ENCODE measurements around the gene SMR3B. TPM values are rescaled to one million over a fixed set of nuclear protein-coding genes. Genes with fewer than 3 reads are reported as not detected.

The SMR3B gene
- total and polyA plus RNA-seq, 2 experiments from 2014 or later: not detected

GRCh38 chr4:70392057-70392776 lies 9.3 kb downstream of the SMR3B start:
- no peak overlapping the region for H3K4me2 ChIP-seq
- H3K4me3 ChIP-seq: no peak overlapping the region
- no peaks in the 10 kb centered on the region for H3K27me3 ChIP-seq
- no peaks in the 10 kb centered on the region for H4K20me1 ChIP-seq (ENCODE audit: insufficient read depth, poor library complexity, severe bottlenecking)
- 74% methylated on average over 2 of the region's 2 CpGs for WGBS (ENCODE audit: low lambda C conversion rate, missing lambda C conversion rate)
- no peak overlapping the region for H3K27ac ChIP-seq
- H3K9me2 ChIP-seq (replicated peaks; ENCODE audit: insufficient read depth): no peaks in the 10 kb centered on the region
- no peak overlapping the region for H2AFZ ChIP-seq
- TF ChIP-seq EZH2 (IDR thresholded peaks at IDR 0.05; ENCODE audit: borderline replicate concordance) (no peak), CTCF (IDR thresholded peaks at IDR 0.05; ENCODE audit: poor library complexity) (no peak), EZH2phosphoT487 (IDR thresholded peaks at IDR 0.05; ENCODE audit: low read depth, severe bottlenecking, unreplicated experiment) (no peak)
- DNase-seq (ENCODE audit: low spot score): no peak
- H3K79me2 ChIP-seq: no peaks in the 10 kb centered on the region
- no peaks in the 10 kb centered on the region for H3K4me1 ChIP-seq (ENCODE audit: insufficient read depth)
- H3K9me3 ChIP-seq (ENCODE audit: low read depth): no peaks in the 10 kb centered on the region
- no peaks in the 10 kb centered on the region for H3K36me3 ChIP-seq (replicated peaks; ENCODE audit: insufficient read depth, low read depth)

- TF ChIP-seq CTCF (IDR thresholded peaks at IDR 0.05; ENCODE audit: poor library complexity) (no peak), EZH2 (IDR thresholded peaks at IDR 0.05; ENCODE audit: borderline replicate concordance) (no peak), EZH2phosphoT487 (IDR thresholded peaks at IDR 0.05; ENCODE audit: low read depth, severe bottlenecking, unreplicated experiment) (no peak)
- Histone ChIP-seq H3K4me2 (no peak within 1 kb of the TSS), H3K4me3 (no peak within 1 kb of the TSS), H3K27me3 (no peaks in the 10 kb centered on the region), H3K27ac (no peak within 1 kb of the TSS), H3K9me3 (ENCODE audit: low read depth) (no peaks in the 10 kb centered on the region), H2AFZ (no peak within 1 kb of the TSS), H3K4me1 (ENCODE audit: insufficient read depth) (no peaks in the 10 kb centered on the region), H3K79me2 (no peaks in the 10 kb centered on the region), H3K36me3 (replicated peaks; ENCODE audit: insufficient read depth, low read depth) (no peaks in the 10 kb centered on the region), H3K9me2 (replicated peaks; ENCODE audit: insufficient read depth) (no peaks in the 10 kb centered on the region), H4K20me1 (ENCODE audit: insufficient read depth, poor library complexity, severe bottlenecking) (no peaks in the 10 kb centered on the region)
- no peak for DNase-seq (ENCODE audit: low spot score)
Measured at GRCh38 chr4:70397580-70397979, 14.6 kb downstream of the SMR3B start, which contains the start of gene OPRPN. Gene OPRPN, plus strand, starts transcription at chr4:70397940. Its CDS starts 1,346 bp downstream, at chr4:70399286.

GRCh38 chr4:70399319-70399718 lies 16.4 kb downstream of the SMR3B start:
- Histone ChIP-seq H3K4me3 (no peak overlapping the region), H3K79me2 (no peaks in the 10 kb centered on the region), H3K9me3 (ENCODE audit: low read depth) (no peaks in the 10 kb centered on the region), H3K4me2 (no peak overlapping the region), H3K4me1 (ENCODE audit: insufficient read depth) (no peaks in the 10 kb centered on the region), H2AFZ (no peak overlapping the region), H3K27ac (no peak overlapping the region), H3K9me2 (replicated peaks; ENCODE audit: insufficient read depth) (no peaks in the 10 kb centered on the region), H3K36me3 (replicated peaks; ENCODE audit: insufficient read depth, low read depth) (no peaks in the 10 kb centered on the region), H4K20me1 (ENCODE audit: insufficient read depth, poor library complexity, severe bottlenecking) (no peaks in the 10 kb centered on the region), H3K27me3 (no peaks in the 10 kb centered on the region)
- no peak for DNase-seq (ENCODE audit: low spot score)
- WGBS (ENCODE audit: low lambda C conversion rate, missing lambda C conversion rate): 84% methylated on average over 1 of the region's 1 CpG
- TF ChIP-seq EZH2 (IDR thresholded peaks at IDR 0.05; ENCODE audit: borderline replicate concordance): no peak
- no peak for TF ChIP-seq EZH2phosphoT487 (IDR thresholded peaks at IDR 0.05; ENCODE audit: low read depth, severe bottlenecking, unreplicated experiment)
- no peak for TF ChIP-seq CTCF (IDR thresholded peaks at IDR 0.05; ENCODE audit: poor library complexity)

Measured in hepatocyte (in vitro differentiated cells).